Tongue (tissue), 2 donors: Measurements from ENCODE around the gene OSBPL8. TPM values are rescaled to one million over a fixed set of nuclear protein-coding genes. Genes with fewer than 3 reads are reported as not detected.

ENCODE experiments used
- DNase-seq: peaks from one replicate; pipeline ENCODE4 v3.0.0-alpha.2; 2015
- total RNA-seq: library from RNA; depleted of rRNA; stranded (reverse); fragments of >200 nt; gene quantifications from one replicate; pipeline ENCODE4 v1.2.3, GENCODE V29; 2014

Gene OSBPL8, protein sequence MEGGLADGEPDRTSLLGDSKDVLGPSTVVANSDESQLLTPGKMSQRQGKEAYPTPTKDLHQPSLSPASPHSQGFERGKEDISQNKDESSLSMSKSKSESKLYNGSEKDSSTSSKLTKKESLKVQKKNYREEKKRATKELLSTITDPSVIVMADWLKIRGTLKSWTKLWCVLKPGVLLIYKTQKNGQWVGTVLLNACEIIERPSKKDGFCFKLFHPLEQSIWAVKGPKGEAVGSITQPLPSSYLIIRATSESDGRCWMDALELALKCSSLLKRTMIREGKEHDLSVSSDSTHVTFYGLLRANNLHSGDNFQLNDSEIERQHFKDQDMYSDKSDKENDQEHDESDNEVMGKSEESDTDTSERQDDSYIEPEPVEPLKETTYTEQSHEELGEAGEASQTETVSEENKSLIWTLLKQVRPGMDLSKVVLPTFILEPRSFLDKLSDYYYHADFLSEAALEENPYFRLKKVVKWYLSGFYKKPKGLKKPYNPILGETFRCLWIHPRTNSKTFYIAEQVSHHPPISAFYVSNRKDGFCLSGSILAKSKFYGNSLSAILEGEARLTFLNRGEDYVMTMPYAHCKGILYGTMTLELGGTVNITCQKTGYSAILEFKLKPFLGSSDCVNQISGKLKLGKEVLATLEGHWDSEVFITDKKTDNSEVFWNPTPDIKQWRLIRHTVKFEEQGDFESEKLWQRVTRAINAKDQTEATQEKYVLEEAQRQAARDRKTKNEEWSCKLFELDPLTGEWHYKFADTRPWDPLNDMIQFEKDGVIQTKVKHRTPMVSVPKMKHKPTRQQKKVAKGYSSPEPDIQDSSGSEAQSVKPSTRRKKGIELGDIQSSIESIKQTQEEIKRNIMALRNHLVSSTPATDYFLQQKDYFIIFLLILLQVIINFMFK
- 92.3 TPM for total RNA-seq

DNA sequence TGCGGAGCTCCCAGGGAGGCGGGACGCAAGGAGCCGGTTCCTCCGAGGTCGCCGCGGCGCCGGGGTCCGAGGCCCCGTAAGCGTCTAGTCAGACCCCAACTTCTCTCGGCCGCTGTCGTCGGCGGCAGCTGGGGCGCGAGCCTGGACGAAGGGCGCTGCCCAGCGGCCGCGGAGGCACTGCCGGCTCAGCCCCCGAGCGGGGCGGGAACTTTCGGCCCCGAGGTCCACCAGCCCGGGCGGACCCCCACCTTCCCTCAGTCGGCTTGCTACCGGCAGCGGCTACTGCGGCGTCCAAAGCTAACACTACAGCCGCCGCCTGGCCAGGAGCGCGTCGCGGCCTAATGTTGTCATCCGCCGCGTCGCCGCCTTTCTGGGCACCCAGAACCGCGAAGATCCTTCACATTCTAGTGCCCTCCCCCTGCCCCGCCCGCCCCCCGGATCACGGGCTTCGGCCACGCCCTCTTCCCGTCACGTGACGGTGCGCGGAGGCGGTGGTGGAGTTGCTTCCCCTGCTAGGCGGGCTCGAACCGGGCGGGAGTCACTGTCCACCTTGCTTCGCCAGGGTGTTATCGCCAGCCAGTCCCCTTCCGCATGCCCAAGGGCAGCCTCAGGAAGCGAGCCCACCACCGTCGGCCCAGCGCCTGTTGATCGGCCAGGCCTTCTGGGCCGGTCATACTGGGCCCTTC lies at the start of gene OSBPL8:
Gene OSBPL8, minus strand, starts transcription at position 372 of the 686 bp plus-strand sequence. CDS start 72,220 bp downstream, outside the sequence.
- peak; percentile 97 for DNase-seq

DNA sequence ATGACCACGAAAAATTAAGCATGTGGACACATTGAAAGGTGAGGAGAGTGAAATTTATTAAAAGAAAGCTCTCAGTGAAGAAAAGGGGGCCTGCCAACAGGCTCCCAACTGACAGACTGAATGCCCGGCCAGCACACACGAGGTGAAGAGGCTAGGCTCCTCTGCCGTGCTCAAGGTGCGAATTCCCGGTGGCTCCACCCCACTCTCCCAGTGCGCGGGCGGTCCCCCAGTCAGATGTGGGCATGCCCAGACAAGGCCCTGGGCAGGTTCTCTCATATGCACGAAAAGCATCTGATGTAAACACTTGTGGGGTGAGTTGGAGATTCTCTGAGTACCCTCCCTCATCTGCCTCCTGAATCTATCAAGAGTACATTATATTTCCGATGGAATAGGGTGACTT lies 48.5 kb upstream of the OSBPL8 start:
- no peak for DNase-seq

DNA sequence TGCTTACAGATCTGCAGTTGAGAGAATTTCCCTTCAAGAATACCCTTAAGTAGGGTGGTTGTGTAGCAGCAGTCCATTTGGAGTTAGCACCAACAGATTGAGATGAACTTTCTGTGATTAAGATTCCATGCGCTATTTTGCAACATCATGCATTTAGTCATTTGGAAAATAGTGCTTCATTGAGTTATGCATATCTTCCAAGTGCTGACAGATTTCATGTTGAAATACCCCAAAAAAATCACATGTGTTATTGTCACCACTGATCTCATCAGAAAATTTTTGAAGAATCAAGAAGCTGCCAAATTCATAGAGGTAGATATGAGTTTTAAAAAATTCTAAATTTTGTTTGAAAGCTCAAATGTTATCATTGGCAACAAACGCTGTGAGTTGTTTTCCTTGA lies 35.5 kb upstream of the OSBPL8 start:
- DNase-seq = no peak

DNA sequence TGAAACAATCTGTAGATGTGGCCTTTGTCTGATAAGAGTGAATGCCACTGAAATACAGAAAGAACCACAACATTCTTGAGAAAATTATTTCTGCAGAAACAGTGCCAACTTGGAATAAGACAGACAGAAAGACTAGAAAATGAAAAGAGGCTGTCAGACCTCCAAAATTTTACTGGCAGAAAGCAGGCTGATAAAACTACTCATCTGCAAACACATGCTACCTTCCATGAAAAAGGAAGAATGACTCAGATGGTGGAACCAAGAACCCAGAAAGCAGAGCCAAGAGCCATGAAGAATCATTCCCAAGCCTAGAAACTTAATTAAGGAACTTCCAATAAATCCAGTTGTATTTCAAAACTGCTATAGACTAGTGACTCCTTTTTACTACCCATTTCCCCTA lies 31.9 kb upstream of the OSBPL8 start:
- DNase-seq = no peak

DNA sequence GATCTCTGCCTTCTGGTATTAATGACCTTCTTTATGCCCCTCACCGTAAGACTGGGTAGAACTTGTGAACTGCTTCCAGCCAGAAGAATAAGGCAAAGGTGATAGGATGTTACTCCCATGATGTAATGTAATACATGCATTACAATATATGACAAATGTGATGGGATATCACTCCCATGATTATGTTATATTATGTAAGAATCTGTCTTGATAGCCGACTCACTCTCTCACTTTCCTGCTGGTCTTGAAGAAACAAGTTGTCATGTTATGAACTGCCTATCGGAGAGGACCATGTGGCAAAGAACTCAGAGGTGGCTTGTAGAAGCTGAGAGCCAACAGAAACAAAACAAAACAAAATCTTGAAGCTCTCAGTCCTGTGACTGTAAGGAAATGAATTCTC lies 30.6 kb upstream of the OSBPL8 start:
- DNase-seq = no peak

DNA sequence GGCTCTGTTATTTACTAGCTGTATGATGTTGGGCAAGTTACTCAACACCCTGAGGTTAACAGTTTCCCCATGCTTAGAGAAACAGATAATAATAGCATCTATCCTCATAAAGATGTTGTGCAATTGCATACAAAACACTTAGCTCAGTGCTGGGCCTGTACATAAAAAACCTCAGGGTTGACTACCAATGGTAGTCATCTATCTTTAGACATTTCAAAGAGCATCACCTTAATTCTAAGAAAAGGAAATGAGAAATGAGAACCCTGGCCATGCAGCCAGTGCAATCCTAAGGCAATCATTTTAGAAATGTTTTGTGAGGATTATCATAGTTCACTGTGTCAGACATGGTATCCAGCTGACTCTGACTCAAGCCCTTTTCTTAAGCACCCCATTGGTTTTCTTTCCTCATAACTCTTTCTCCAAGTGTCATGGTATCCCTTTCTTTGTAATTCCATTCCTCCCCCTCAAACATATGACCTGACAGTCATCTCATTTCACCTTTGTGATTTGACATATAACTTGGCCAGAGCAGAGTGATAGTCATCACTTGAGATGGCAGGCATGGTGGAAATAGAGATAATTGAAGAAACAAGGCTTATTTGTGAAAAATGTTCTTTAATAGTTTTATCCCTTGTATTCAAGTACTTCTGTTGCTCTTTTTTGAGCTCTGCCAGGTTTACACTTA lies 29.5 kb upstream of the OSBPL8 start:
- no peak for DNase-seq

DNA sequence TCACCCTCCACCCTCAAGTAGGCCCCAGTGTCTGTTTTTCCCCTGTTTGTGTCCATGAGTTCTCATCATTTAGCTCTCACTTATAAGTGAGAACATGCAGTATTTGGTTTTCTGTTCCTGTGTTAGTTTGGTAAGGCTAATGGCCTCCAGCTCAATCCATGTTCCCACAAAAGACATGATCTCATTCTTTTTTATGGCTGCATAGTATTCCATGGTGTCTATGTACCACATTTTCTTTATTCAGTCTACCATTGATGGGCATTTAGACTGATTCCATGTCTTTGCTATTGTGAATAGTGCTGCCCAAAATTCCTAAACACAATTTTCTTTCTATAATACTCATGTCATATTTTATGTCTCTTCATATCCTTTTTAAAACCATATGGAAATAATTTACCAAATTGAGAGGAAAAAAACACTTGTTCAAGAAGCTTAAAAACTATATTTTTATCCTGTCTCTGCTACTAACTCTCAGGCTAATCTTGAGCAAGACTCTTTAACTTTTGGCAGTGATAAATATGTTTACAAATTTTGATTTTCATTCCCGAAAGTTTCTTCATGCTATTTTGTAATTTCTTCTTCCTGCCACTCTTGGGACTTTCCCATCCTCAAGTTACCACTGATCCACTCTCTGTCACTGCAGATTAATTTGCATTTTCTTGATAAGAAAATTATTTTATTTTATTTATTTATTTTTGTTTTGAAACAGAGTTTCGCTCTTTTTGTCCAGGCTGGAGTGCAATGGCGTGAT lies 28.0 kb upstream of the OSBPL8 start:
- DNase-seq = no peak

DNA sequence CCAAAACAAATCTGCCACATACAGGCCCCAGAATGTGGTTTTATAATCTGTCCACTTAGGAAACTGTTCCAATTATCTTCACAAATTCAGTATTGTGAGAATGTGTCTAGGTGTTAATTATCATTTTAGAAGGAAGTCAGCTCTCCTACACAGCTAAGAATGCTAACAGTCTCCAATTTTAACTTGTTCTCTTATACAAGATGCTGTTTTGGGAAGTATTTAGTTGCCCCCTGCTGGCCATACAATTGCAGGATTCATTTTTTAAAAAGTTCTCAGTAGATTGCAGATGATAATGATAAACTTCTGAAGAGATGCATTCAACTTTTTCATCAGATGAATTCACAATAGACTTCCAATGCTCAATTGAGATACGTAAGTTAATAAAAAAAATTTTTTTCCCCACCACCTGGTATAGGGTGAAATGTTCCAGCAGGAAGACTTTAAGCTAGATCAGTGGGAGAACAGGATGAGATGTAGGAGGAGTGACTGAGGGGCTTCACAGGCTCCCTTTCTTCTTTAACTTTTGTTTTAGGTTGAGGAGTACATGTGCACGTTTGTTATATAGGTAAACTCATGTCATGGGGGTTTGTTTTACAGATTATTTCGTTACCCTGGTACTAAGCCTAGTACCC lies 27.3 kb upstream of the OSBPL8 start:
- peak; percentile 64 for DNase-seq

DNA sequence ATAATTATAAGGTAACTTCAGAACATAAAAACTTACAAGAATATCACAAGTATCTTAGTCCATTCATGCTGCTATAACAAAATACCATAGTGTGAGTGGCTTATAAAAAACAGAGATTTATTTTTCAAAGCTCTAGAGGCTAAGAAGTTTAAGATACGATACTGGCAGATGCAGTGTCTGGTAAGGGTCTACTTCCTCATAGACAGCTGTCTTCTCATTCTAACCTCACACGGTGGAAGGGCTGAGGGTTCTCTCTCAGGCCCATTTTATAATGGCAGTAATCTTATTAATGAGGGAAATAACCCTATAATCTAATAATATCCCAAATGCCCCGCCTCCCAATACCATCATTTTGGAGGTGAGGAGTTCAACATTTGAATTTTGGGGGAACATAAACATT lies 23.7 kb upstream of the OSBPL8 start:
- no peak for DNase-seq

DNA sequence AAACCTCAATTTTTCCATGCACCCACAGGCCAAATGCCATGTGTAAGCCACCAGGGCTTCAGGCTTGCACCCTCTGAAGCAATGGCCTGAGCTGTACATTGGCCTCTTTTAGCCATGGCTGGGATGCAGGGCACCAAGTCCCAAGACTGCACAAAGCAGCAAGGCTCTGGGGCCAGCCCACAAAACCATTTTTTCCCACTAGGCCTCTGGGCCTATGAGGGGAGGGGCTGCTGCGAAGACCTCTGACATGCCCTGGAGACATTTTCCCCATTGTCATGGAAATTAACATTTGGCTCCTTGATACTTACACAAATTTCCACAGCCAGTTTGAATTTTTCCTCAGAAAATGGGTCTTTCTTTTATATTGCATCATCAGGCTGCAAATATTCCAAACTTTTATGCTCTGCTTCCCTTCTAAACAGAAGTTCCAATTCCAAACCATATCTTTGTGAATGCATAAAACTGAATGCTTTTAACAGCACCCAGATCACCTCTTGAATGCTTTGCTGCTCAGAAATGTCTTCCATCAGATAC lies 14.3 kb upstream of the OSBPL8 start:
- DNase-seq = no peak

DNA sequence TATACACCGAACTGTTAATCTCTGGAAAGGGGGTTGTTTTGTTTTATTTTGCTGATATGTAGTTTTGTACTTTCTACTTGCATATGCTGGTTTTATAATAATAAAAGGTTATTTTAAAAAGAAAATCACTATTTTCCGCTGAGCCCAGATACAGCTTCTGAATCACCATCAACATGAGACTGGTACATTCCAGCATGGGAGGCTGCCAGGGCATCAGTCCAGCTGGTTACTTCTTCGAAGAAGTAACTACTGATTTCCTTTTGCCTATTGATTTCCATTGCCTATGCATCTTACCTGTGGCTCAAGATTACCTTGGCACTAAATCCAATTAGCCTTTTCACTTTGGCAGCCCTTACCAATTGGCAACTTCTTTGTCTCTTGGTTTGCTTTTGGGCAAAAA lies 11.7 kb upstream of the OSBPL8 start:
- no peak for DNase-seq

DNA sequence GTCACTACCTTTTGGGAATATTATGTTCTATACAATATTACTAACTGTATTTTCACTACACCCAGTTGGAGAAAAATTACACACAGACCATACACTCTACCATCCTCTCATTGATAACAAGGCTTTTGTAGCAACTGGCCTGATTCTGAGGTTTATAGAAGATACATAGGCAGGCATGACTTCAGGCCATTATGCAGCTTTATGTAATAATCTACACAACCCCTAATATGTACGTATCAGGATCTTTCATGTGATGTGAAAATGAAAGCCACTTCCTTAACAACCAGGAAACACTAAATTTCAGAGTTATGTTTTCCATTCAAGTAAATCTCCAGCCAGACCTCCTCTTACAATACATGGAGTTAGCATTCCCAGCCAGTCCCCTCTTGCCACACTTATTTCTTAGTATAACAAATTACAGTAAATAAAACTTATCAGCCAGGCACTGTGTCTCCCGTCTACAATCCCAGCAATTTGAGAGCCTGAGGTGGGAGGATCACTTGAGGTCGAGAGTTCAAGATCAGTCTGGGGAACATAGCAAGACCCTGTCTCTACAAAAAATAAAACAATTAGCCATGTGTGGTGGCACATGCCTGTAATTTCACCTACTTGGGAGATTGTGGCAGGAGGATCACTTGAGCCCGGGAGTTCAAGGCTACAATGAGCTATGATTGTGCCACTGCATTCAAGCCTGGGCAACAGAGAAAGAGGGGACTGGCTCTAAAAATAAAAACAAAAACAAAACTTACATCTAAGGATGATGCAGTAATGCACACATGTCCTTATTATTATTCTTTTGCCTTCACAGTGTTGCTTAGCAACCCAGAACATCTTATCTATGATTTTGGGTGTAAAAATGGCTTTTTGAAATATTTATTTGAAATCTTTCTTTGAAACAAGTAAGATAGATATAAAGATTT lies 10.4 kb upstream of the OSBPL8 start:
- no peak for DNase-seq

DNA sequence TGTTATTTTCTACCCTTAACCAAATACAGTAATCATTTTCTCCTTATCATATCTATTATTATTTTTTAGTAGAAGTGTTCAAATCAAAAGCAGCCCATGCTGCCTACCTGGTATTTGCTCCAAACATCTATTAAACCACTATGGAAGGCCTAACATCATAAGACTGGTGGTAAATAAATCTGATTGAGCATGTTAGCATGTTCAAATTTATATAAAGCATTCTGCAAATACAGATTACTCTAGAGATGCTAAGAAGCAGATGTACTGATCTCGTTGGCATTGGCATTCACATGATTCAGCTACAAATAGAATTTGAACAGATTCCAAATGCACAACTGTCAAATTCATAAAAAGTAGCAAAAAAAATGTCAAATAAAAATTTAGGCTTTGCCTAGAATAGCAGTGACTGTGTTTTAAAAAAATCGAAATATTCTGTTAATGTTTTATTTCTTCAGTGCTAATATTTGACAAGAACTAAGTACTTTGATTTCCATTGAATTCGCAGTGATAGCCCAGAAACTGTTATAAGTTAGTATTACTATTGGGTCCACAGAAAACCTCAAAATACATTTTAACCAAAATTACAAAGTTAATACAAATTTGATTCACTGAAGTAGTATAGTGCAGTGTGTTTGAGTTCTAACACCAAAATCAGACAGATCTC lies 9.4 kb upstream of the OSBPL8 start:
- no peak for DNase-seq

DNA sequence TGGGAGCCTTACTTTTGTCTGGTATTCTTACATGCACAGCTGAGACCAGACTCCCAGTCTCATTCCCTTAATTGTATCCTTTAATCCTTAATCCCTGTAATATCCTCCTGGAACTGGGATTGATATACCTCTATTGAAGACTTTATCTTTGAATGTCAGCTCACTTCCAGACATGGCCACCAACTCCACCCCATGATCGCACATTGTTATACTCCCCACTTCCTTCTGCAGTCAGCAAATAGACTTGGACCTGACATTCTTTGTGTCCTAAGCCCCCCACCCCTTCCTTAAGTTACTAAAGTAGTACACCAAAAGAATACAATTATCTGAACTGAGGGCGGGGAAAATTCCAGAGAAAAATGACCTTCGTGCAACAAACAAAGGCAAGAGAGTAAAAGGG lies 8.6 kb upstream of the OSBPL8 start:
- DNase-seq = no peak

DNA sequence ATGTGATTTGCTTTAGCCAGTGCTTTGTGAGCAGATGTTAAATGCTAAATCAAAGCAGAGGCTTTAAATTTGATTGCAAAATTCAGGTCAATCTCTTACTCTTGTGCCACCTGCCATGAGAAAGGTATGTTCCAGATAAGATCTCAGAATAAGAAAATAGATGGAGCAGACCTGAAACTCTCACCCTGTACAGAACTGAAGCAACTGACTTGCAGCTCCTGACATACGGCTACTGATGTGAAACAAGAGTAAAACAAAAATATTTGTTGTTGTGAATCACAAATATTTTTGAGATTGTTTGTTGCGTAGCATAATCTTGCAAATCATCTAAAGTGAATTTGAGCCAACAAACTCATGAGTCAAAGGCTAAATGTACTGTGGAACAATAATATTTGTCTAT lies 3.5 kb upstream of the OSBPL8 start:
- DNase-seq = no peak

DNA sequence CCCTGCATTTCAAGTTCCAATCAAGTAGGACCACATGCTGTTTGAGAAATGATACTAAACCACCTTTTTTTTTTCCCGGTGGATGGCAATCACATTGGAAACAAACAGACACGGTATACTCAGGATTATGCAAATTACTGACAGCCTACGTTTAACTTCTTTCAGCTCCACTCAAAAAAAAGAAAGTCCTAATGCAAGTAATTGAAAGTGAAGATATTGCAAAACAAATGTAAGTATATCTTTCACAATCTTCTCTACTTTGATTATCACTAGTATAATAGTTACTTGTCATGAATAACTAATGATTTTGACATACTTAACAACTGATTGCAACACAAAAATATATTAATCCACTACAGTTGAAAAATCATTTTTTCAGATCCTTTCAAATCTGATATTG lies 2.6 kb upstream of the OSBPL8 start:
- DNase-seq = no peak

DNA sequence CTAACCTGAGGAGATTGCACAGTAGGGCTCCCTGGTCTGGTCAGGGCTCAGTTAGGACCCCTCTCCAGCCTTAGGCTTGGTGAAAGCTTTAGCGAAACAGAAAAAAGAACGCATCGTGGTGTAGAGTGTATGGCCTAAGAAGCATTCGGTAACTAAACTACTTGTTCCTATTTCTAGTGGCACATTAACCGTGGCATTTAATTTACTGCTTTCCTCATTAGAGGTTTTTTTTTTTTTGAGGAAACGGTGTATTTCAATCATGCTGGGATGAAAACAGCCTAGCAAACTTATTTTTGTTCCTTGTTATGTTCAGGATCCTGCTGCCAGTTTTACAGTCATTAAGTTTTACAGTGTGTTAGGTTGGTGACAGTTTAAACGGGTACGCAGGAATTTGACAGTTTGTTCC lies 518 bp upstream of the OSBPL8 start:
- no peak for DNase-seq

DNA sequence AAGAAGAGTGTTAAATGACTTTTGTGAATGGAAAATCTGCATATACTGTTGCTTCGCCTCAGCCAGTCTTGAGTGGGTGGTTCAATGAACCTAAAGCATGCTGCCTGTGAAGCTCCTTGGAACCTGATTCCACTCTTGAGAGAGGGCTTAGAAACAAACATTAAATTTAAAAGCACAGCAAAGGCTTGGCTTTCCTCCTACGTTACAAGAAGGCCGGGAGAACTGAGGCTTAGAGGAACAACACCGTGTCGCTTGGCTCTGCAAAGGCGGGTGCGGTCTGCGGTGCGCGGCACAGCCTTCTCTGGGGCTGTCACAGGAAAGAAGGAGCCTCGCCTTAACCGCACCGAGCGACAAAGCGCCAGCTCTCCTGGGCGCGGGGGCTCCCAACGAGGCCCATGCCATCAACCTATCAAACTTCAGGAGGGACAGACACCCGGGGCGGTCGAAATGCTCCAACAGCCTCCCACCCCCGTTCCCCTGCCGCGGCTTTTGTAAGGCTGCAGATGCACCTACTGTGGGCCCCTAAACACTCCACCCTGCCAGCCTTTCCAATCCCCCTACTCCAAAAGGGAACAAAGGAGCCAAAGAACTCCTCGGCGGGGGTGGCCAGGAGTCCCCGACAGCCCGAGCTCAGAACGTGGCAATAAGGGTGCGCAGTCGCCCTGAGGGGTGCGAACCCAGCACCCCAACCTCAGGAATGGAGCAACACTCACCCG lies 729 bp downstream of the OSBPL8 start:
- peak; percentile 65 for DNase-seq
